GM10266 (cell line): Measurements from ENCODE around the gene C16orf89.
A peak's percentile ranks its signal among the peaks of the same experiment; 100 is the strongest.

Source experiments
- DNase-seq: peaks from one replicate; pipeline ENCODE4 v3.0.0; 2012; ENCODE audit errors: extremely low spot score
- TF ChIP-seq, protein P1 (sequence below): IDR thresholded peaks from 2 replicates; pipeline ENCODE4 v1.5.1; 2012; ENCODE audit warnings: mild to moderate bottlenecking, low read depth; ENCODE audit not compliant: control insufficient read depth, insufficient read depth; ENCODE audit errors: missing control alignments

C16orf89 gene

DNA sequence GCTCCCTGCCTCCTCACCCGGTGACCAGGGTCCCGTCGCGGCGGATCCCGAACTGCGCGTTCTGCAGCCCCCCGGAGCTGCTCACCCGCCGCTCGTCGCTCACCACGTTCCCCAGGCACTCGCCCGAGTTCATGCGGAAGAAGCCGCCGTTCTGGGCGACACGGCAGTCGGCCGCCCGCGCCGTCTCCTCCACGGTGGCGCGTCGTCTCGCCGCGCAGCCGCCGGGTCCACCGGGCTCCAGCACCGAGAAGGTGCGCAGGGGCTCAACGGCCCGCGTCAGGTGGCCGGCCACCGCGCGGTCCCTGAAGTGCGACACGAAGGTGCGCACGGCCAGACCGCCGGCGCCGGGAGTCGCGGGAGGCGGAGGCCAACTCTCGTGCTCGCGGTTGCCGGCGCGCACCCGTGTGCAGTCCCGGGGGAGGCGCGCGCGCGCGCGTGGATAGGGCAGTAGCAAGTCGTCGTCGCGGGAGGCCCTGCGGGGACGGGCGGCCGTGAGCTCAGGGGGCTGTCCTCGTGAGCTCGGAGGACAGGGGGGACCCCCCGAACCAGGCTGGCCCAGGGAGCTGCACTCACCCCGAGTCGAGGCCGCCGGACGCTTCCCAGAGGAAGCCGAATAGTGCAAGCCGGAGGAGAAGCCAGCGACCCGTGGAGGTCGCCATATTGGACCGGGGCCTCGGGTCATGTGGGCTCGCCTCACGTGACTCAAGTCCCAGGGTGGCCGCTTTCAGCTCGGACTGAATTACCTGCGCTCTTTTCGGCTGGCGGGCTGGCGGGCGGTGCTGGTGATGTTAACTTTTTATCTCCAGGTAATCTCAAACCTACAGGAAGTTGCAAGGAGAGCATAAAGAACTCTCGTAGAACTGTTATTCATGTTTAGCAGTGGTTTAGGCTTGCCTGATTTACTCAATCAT, 32.2 kb downstream of the C16orf89 start, which contains the start of gene NAGPA:
Gene NAGPA (minus strand): TSS at position 680 of the 911 bp plus-strand sequence. CDS start 21 bp downstream, at position 659.
- TF ChIP-seq, protein P1, sequence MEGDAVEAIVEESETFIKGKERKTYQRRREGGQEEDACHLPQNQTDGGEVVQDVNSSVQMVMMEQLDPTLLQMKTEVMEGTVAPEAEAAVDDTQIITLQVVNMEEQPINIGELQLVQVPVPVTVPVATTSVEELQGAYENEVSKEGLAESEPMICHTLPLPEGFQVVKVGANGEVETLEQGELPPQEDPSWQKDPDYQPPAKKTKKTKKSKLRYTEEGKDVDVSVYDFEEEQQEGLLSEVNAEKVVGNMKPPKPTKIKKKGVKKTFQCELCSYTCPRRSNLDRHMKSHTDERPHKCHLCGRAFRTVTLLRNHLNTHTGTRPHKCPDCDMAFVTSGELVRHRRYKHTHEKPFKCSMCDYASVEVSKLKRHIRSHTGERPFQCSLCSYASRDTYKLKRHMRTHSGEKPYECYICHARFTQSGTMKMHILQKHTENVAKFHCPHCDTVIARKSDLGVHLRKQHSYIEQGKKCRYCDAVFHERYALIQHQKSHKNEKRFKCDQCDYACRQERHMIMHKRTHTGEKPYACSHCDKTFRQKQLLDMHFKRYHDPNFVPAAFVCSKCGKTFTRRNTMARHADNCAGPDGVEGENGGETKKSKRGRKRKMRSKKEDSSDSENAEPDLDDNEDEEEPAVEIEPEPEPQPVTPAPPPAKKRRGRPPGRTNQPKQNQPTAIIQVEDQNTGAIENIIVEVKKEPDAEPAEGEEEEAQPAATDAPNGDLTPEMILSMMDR = no peak
- peak; percentile 94 for DNase-seq

GRCh38 chr16:5032748-5033167, 33.0 kb downstream of the C16orf89 start:
- TF ChIP-seq, protein P1 = no peak
- no peak for DNase-seq

- no peak for DNase-seq
- TF ChIP-seq, protein P1 = no peak
Observed at GRCh38 chr16:5031601-5032000, 34.2 kb downstream of the C16orf89 start.

DNA sequence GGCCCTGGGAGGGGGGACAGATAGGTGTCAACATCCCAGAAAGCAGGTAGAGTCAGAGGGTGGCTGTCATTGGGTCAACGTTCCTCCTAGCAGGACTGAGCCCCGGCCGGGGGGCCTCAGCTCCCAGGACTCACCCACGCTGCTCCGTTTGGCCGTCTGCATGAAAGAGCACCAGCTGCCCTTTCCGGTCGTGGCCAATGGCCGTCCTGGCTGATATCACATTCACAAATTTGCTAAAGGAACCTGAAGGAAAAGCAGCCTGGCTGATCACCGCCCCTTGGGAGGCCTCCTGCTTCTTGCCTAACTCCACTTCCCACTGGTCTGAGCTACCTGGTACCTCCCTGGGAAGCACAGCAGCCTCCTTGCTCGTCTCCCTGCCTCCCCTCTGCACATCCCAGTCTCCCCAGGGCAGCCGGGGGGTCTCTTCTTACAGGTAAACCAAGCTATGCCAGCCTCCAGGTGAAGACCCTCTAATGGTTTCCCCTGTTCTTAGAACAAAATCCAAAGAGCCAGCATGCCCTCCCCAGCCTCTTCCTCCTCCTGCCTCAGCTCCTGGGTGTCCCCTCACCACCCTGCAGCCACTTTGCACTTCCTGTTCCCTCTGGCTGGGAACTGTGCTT, 35.4 kb downstream of the C16orf89 start:
- TF ChIP-seq, protein P1 = no peak
- DNase-seq = no peak

- DNase-seq = no peak
- TF ChIP-seq, protein P1 = no peak
Observed at GRCh38 chr16:5028950-5029475, 36.7 kb downstream of the C16orf89 start.

DNA sequence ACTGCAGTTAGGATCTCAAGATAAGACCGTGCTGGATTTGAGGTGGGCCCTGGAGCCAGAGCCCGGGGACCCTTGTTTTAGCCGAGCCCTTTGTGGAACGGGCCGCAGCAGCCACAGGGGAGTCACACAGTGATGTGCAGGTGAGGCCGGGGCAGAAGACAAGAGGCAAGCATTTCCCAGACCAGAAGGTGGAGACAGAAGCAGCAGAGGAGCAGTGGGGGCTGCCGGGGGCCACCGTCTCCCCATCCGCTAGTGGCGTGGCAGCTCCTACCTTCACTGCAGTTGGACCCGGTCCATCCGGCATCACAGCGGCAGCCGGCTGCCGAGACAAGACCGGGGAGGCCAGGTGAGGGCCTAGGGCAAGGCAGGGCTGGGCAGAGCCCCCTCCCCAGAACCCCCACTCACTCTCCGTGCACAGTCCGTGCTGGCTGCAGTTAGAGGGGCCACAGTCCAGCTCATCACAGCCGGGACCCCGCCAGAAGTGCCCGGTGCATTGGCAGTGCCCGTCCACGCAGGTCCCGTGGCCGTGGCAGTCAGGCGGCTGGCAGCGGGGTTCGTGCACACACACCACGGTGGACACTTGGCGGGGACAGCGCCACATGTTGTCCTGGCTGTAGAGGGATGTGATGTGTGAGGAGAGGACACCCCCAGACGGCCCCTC, 38.1 kb downstream of the C16orf89 start:
- no peak for DNase-seq
- TF ChIP-seq, protein P1 = no peak

DNA sequence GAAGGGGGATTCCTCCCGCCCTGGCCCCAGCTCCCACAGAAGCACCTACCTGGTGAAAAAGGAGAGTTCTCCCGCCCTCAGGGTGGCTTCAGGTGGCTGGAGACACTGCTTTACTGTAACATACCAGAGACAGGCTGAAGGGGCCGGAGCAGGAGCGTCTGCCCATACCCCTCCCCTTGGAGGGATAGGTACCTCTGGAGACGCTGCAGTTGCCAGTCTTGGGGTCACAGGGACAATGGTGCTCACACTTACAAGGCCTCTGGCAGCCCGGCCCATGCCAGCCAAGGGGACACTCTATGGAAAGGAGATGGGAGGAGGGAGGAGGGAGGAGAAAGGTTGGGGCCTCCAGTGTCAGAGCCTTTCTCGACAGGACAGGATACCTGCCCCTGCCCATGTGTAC, 38.7 kb downstream of the C16orf89 start:
- TF ChIP-seq, protein P1 = no peak
- DNase-seq = no peak
